HepG2 (cell line): ENCODE data around the gene TWNK. TPM values are rescaled to one million over a fixed set of nuclear protein-coding genes. Genes with fewer than 3 reads are reported as not detected.

ENCODE experiments used
- ARNT ChIP-seq: fragments of 450-650 bp; IDR thresholded peaks from 2 replicates; pipeline ENCODE4 v1.6.1; 2017
- ATRX ChIP-seq: sonication (generic); formaldehyde crosslinking; IDR thresholded peaks from 2 replicates; pipeline ENCODE4 v1.4.0; 2020; ENCODE audit warnings: missing genetic modification reagents, borderline replicate concordance
- CAMTA2 ChIP-seq: sonication (generic); formaldehyde crosslinking; IDR thresholded peaks from 2 replicates; pipeline ENCODE4 v1.4.0; 2020; ENCODE audit warnings: mild to moderate bottlenecking, missing genetic modification reagents, borderline replicate concordance
- CENPX ChIP-seq: sonication (generic); formaldehyde crosslinking; IDR thresholded peaks from 2 replicates; pipeline ENCODE4 v1.9.0; 2021; ENCODE audit warnings: mild to moderate bottlenecking, missing genetic modification reagents, moderate library complexity
- GABPB1 ChIP-seq: IDR thresholded peaks from 2 replicates; pipeline ENCODE4 v1.6.1; 2016; ENCODE audit warnings: mild to moderate bottlenecking, missing genetic modification reagents, moderate library complexity, missing compliant biosample characterization
- HOXA7 ChIP-seq: sonication (generic); formaldehyde crosslinking; IDR thresholded peaks from 2 replicates; pipeline ENCODE4 v1.8.1; 2022; ENCODE audit warnings: mild to moderate bottlenecking, missing genetic modification reagents, moderate library complexity
- JDP2 ChIP-seq: sonication (generic); formaldehyde crosslinking; IDR thresholded peaks from 2 replicates; pipeline ENCODE4 v1.8.1; 2022; ENCODE audit warnings: missing genetic modification reagents, borderline replicate concordance
- MAFK ChIP-seq, 2 experiments: IDR thresholded peaks in 1 of 2; conservative IDR thresholded peaks in 1 of 2; 2 replicates each; pipeline ENCODE4 v1.6.1; 2011; ENCODE audit warnings: improper control_type of control experiment in 2 of 2, low read length in 2 of 2
- MXD4 ChIP-seq: IDR thresholded peaks from 2 replicates; pipeline ENCODE4 v1.6.1; 2016; ENCODE audit warnings: mild to moderate bottlenecking, missing biosample characterization, missing genetic modification reagents
- MZF1 ChIP-seq: sonication (generic); formaldehyde crosslinking; IDR thresholded peaks from 2 replicates; pipeline ENCODE4 v1.8.1; 2023; ENCODE audit warnings: mild to moderate bottlenecking, missing genetic modification reagents, borderline replicate concordance
- NCOR1 ChIP-seq: fragments of 200-600 bp; sonication (generic); IDR thresholded peaks from 2 replicates; pipeline ENCODE4 v1.7.0; 2017; ENCODE audit warnings: antibody characterized with exemption, low read length, borderline replicate concordance
- POLR2A ChIP-seq, 2 experiments: IDR thresholded peaks; 2 replicates each; pipeline ENCODE4 v1.6.1; 2011; ENCODE audit warnings: low read depth in 2 of 2, low read length in 2 of 2, mild to moderate bottlenecking in 1 of 2, moderate library complexity in 1 of 2; ENCODE audit not compliant: insufficient read depth in 1 of 2
- RBM39 ChIP-seq: fragments of 200-400 bp; formaldehyde crosslinking; IDR thresholded peaks from one replicate; pipeline ENCODE4 v1.6.1; 2018; ENCODE audit warnings: antibody characterized with exemption, mild to moderate bottlenecking, low read depth, low read length; ENCODE audit not compliant: poor library complexity, severe bottlenecking
- SNAPC2 ChIP-seq: sonication (generic); formaldehyde crosslinking; IDR thresholded peaks from 2 replicates; pipeline ENCODE4 v1.8.1; 2022; ENCODE audit warnings: mild to moderate bottlenecking, missing genetic modification reagents
- ZBTB8A ChIP-seq: sonication (generic); formaldehyde crosslinking; IDR thresholded peaks from 2 replicates; pipeline ENCODE4 v1.4.0; 2020; ENCODE audit warnings: mild to moderate bottlenecking, low read depth, missing genetic modification reagents, borderline replicate concordance
- ZFP37 ChIP-seq: sonication (generic); formaldehyde crosslinking; IDR thresholded peaks from 2 replicates; pipeline ENCODE4 v1.4.0; 2020; ENCODE audit warnings: missing genetic modification reagents, borderline replicate concordance
- ZNF12 ChIP-seq: sonication (generic); formaldehyde crosslinking; IDR thresholded peaks from 2 replicates; pipeline ENCODE4 v1.5.0; 2020; ENCODE audit warnings: missing genetic modification reagents
- ZNF281 ChIP-seq: sonication (generic); formaldehyde crosslinking; IDR thresholded peaks from 2 replicates; pipeline ENCODE4 v1.4.0; 2020; ENCODE audit warnings: missing genetic modification reagents, borderline replicate concordance
- ZNF337 ChIP-seq: sonication (generic); formaldehyde crosslinking; IDR thresholded peaks from 2 replicates; pipeline ENCODE4 v1.5.1; 2020; ENCODE audit warnings: missing genetic modification reagents, low read depth, mild to moderate bottlenecking, borderline replicate concordance
- ZNF383 ChIP-seq: sonication (generic); formaldehyde crosslinking; IDR thresholded peaks from 2 replicates; pipeline ENCODE4 v1.4.0; 2020; ENCODE audit warnings: missing genetic modification reagents, mild to moderate bottlenecking, borderline replicate concordance
- ZNF441 ChIP-seq: sonication (generic); formaldehyde crosslinking; IDR thresholded peaks from 2 replicates; pipeline ENCODE4 v1.7.0; 2021; ENCODE audit warnings: missing genetic modification reagents, borderline replicate concordance
- ZNF878 ChIP-seq: sonication (generic); formaldehyde crosslinking; IDR thresholded peaks from 2 replicates; pipeline ENCODE4 v1.8.1; 2023; ENCODE audit warnings: mild to moderate bottlenecking, missing genetic modification reagents, moderate library complexity
- ZSCAN29 ChIP-seq: sonication (generic); formaldehyde crosslinking; conservative IDR thresholded peaks from 2 replicates; pipeline ENCODE4 v1.4.0; 2020; ENCODE audit warnings: mild to moderate bottlenecking, missing genetic modification reagents
- polyA plus RNA-seq, 8 experiments: library from polyadenylated mRNA; depleted of rRNA in 3 of 8; stranded (reverse) in 7 of 8; unstranded in 1 of 8; fragments of >200 nt; fragmentation: Illumina TruSeq in 4 of 8; extraction: Trizol in 4 of 8; gene quantifications; 2 replicates each; pipeline versions ENCODE4 v1.2.1 to v1.2.3, GENCODE V29; 2011 to 2016; ENCODE audit warnings: low read depth in 4 of 8, missing spikeins in 1 of 8, mixed read lengths in 1 of 8; ENCODE audit not compliant: insufficient read depth in 1 of 8
- total RNA-seq, 5 experiments: library from RNA; depleted of rRNA; stranded (reverse); fragments of >200 nt; fragmentation: Illumina TruSeq; extraction: Trizol; gene quantifications; 2 replicates each; pipeline ENCODE4 v1.2.3, GENCODE V29; 2016; ENCODE audit warnings: low read depth in 1 of 5
- TF ChIP-seq, protein P1 (sequence below): sonication (generic); formaldehyde crosslinking; IDR thresholded peaks from 2 replicates; pipeline ENCODE4 v1.4.0; 2020; ENCODE audit warnings: mild to moderate bottlenecking, missing genetic modification reagents, borderline replicate concordance
- TF ChIP-seq, protein P2 (sequence below): sonication (generic); formaldehyde crosslinking; conservative IDR thresholded peaks from 2 replicates; pipeline ENCODE4 v1.4.0; 2020; ENCODE audit warnings: missing genetic modification reagents

The TWNK gene
- total and polyA plus RNA-seq, 2 of the 13 experiments (the other 11 are each of a cell fraction or from before 2014, with no cell fraction given), result 10.7 to 16.5 TPM

- TF ChIP-seq GABPB1 (CRISPR knock-in tag) (no peak), ZNF281 (CRISPR knock-in tag) (peak; percentile 36; the same call in 1 of the 2 replicates), ZNF337 (CRISPR knock-in tag) (no peak), ZNF383 (CRISPR knock-in tag) (0 out of 2 replicates have a peak, but pooled peaks have one; percentile 53), NCOR1 (no peak), ZBTB8A (CRISPR knock-in tag) (no peak), ZNF12 (no peak), ZNF878 (no peak), HOXA7 (no peak), POLR2A (IDR thresholded peaks at IDR 0.05; ENCODE audit: insufficient read depth in 1 of 2, low read depth in 2 of 2, low read length in 2 of 2) (0 out of 4 replicates have a peak, but pooled peaks have one; percentile 3 to 10), ZNF441 (CRISPR knock-in tag) (no peak), MAFK (conservative IDR thresholded peaks at IDR 0.05 in 1 of 2, IDR thresholded peaks at IDR 0.05 in 1 of 2; ENCODE audit: low read length in 2 of 2) (no peak), RBM39 (no peak), ARNT (no peak), ZFP37 (CRISPR knock-in tag) (no peak), CENPX (no peak), SNAPC2 (CRISPR knock-in tag) (no peak), ATRX (CRISPR knock-in tag) (no peak), CAMTA2 (CRISPR knock-in tag) (no peak), MZF1 (CRISPR knock-in tag) (no peak), JDP2 (CRISPR knock-in tag) (no peak), MXD4 (no peak), ZSCAN29 (0 out of 2 replicates have a peak, but pooled peaks have one; percentile 29)
- TF ChIP-seq, protein P1, sequence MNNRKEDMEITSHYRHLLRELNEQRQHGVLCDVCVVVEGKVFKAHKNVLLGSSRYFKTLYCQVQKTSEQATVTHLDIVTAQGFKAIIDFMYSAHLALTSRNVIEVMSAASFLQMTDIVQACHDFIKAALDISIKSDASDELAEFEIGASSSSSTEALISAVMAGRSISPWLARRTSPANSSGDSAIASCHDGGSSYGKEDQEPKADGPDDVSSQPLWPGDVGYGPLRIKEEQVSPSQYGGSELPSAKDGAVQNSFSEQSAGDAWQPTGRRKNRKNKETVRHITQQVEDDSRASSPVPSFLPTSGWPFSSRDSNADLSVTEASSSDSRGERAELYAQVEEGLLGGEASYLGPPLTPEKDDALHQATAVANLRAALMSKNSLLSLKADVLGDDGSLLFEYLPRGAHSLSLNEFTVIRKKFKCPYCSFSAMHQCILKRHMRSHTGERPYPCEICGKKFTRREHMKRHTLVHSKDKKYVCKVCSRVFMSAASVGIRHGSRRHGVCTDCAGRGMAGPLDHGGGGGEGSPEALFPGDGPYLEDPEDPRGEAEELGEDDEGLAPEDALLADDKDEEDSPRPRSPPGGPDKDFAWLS (CRISPR knock-in tag), result no peak
- TF ChIP-seq, protein P2, sequence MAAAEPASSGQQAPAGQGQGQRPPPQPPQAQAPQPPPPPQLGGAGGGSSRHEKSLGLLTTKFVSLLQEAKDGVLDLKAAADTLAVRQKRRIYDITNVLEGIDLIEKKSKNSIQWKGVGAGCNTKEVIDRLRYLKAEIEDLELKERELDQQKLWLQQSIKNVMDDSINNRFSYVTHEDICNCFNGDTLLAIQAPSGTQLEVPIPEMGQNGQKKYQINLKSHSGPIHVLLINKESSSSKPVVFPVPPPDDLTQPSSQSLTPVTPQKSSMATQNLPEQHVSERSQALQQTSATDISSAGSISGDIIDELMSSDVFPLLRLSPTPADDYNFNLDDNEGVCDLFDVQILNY (CRISPR knock-in tag), result no peak
Observed at GRCh38 chr10:100972115-100972903, 15.0 kb upstream of the TWNK start (continued).
